ENCODE data around the gene SRPK1.

GRCh38 chr6:35786272-35786671 is 134.6 kb downstream of the SRPK1 start:
- TF ChIP-seq POLR2AphosphoS5 (IDR thresholded peaks at IDR 0.05; ENCODE audit: borderline replicate concordance, low read depth, low read length) (no peak), EZH2 (IDR thresholded peaks at IDR 0.05) (no peak)

Data from SK-N-MC (cell line).